Stimulated activated effector memory CD8-positive, alpha-beta T cell treated with anti-CD3 and anti-CD28 coated beads, Interleukin-12 subunit alpha, Interleukin-12 subunit beta, amount 100 ng/mL, for 72 hours (primary cell): Measurements from ENCODE around the gene LZTFL1.

Source experiments
- ATAC-seq: fragments of 150-1000 bp; cut with Tn5 transposase; 2 replicates; pipeline ENCODE4 v1.10.0; 2021
- DNase-seq, 2 donors: peaks; one replicate each; pipeline ENCODE4 v3.0.0; 2021 to 2022; ENCODE audit warnings: low spot score in 2 of 2
- H3K27ac Mint-ChIP-seq: one replicate; pipeline ENCODE4 v1.8.0; 2022; ENCODE audit warnings: mild to moderate bottlenecking, mixed read lengths
- H3K36me3 Mint-ChIP-seq: one replicate; pipeline ENCODE4 v1.8.0; 2022; ENCODE audit warnings: mild to moderate bottlenecking, mixed read lengths
- H3K4me1 Mint-ChIP-seq: one replicate; pipeline ENCODE4 v1.8.0; 2022; ENCODE audit warnings: mixed read lengths
- H3K4me3 Mint-ChIP-seq: one replicate; pipeline ENCODE4 v1.8.0; 2022; ENCODE audit warnings: mild to moderate bottlenecking, mixed read lengths
- H3K9me3 Mint-ChIP-seq: one replicate; pipeline ENCODE4 v1.8.0; 2022; ENCODE audit warnings: mixed read lengths

Gene LZTFL1, protein sequence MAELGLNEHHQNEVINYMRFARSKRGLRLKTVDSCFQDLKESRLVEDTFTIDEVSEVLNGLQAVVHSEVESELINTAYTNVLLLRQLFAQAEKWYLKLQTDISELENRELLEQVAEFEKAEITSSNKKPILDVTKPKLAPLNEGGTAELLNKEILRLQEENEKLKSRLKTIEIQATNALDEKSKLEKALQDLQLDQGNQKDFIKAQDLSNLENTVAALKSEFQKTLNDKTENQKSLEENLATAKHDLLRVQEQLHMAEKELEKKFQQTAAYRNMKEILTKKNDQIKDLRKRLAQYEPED

DNA sequence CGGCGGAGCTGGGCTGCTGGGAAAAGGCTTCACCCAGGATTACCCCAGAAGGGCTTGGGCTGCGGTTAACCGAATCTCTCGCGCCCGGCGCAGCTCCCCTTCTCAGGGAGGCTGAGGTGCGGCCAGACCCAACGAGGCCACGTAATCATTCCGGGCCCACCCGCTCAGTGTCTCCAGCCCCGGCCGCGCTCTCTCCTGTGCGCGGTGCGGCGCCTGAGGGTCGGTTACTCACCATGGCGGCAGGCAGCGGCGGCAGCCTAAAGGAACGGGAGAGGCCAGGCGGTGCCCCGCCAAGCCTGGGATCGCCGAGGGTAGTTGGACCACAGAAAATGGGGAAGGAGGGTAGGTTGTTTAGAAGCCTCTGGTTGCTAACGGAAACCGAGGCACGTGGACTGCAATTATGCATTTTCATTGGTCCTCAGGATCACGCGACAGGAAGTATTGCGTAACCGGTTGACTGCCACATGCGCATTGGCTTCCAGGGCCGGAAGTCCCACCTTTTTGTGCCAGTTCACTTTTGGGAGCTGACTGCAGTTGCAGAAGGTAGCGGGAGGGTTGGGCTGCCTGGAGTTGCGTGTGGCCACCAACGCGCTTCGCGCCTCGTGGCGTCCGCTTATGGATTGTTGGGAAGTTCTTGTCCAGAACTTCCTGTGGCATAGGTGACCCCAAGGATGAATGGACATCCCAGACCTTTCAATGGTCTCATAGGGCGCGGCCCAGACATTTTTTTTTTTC lies at the start of gene LZTFL1:
LZTFL1 (minus strand) TSS at position 363 of the 735 bp plus-strand sequence; CDS start at position 235, 128 bp downstream.
- peak; percentile 69 to 92 for DNase-seq
- peaks cover 5% of the 10 kb centered on the region for H3K36me3 Mint-ChIP-seq
- peak; percentile 96 for ATAC-seq
- no peaks in the 10 kb centered on the region for H3K9me3 Mint-ChIP-seq
- peak within 1 kb of the TSS; percentile 90 for H3K4me3 Mint-ChIP-seq
- peaks cover 15% of the 10 kb centered on the region for H3K4me1 Mint-ChIP-seq
- peak within 1 kb of the TSS; percentile 95 for H3K27ac Mint-ChIP-seq

DNA sequence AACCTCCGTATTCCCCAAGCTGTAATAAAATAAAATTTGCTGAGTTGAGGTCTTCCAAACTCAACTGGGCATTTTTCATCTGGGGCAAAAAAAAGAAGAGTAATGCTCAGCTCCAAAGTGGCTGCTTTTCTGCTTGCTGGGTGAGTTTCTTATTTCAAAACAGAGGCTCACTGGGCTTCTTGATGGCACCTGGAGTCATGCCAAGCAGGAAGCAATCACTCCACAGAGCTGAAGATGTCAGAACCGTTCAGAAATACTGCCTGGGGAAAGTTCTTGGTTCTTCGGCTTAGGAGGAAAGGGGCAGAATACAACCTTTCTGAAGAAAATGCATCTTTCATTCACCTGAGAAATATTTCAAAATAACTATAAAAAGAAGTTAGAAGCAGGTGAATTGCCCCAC lies 48.5 kb upstream of the LZTFL1 start:
- no peak overlapping the region for H3K27ac Mint-ChIP-seq
- no peaks in the 10 kb centered on the region for H3K36me3 Mint-ChIP-seq
- peaks cover 30% of the 10 kb centered on the region for H3K4me1 Mint-ChIP-seq
- DNase-seq (no peak), ATAC-seq (no peak)
- H3K9me3 Mint-ChIP-seq = no peaks in the 10 kb centered on the region
- peak overlapping the region; percentile 39 for H3K4me3 Mint-ChIP-seq

DNA sequence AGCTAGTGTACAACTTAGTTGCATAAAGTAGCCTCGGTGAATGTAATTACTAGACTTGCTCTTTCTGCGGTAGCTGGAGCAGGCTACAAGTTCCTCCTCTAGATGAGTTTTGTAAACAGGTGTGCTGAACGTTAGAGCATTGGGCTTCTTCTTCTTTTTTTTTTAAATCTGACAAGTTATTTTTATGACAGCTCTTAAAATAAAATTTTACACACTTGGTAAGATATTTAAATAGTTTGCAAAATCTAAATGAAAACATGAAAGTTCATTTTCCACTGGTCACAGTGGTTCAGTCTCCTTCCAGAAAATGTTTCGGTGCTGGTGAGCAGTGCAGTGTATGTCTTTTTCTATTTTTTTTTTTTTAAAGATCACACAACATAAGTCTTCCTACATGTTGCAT lies 47.4 kb upstream of the LZTFL1 start:
- no peaks in the 10 kb centered on the region for H3K36me3 Mint-ChIP-seq
- no peak for ATAC-seq
- no peak overlapping the region for H3K27ac Mint-ChIP-seq
- H3K4me1 Mint-ChIP-seq = peaks cover 38% of the 10 kb centered on the region
- no peak overlapping the region for H3K4me3 Mint-ChIP-seq
- H3K9me3 Mint-ChIP-seq = no peaks in the 10 kb centered on the region
- no peak for DNase-seq

DNA sequence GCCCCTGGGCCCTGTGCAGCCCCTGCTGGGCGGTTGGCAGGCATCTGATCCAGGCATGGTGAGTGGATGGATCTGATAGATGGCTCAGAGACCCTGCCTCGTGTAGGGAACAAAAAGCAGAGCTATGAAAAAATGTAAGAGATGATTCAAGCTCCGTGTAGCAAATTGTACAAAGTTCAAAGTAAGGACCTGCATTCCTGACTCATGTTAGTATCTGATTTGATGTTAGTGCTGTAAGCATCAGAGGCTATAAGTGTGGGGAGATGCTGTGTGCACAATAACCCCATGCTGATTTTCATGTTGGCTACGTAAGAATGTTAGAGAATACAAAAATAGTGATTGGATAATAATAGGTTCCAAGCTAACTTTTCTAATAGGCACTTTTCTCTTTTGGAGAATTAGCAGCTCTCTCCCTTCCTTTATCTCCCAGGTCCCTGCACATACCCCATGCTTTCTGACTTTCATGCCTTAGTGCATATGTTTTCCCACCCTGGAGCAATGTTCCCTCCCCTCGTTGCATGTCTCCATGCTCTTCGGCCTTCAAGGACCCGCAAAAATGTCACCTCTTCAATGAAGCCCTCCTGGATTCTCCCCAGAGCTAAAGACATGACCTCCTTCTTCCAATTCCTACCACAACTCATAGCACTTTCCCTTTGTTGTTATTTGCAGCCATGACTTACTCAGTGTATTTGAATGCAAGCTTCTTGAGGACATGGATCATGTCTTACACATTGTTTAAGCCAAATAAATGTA lies 46.0 kb upstream of the LZTFL1 start:
- ATAC-seq (peak; percentile 49), DNase-seq (no peak)
- Mint-ChIP-seq H3K9me3 (no peaks in the 10 kb centered on the region), H3K27ac (no peak overlapping the region), H3K4me1 (peaks cover 33% of the 10 kb centered on the region), H3K4me3 (no peak overlapping the region), H3K36me3 (no peaks in the 10 kb centered on the region)

DNA sequence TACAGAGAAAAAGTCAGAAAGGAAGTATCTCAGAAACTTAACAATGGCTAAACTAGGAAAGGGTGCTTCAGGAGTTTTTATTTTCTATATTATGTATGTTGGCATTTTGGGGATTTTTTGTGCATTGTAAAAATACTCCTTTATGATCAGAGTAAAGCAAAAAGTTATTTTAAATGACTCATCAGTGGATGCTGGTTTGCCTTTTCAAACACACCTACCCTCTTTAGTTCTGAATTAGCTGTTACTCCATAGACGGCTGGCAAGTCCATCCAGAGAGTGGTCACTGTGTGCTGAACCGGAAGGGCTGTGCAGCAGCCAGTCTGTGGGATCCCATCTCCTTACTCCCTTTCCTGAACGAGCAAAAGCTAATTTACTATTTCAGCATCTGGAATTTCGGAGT lies 45.4 kb upstream of the LZTFL1 start:
- no peak for DNase-seq
- peak; percentile 45 for ATAC-seq
- no peaks in the 10 kb centered on the region for H3K36me3 Mint-ChIP-seq
- H3K9me3 Mint-ChIP-seq = no peaks in the 10 kb centered on the region
- H3K27ac Mint-ChIP-seq = no peak overlapping the region
- peaks cover 33% of the 10 kb centered on the region for H3K4me1 Mint-ChIP-seq
- no peak overlapping the region for H3K4me3 Mint-ChIP-seq

DNA sequence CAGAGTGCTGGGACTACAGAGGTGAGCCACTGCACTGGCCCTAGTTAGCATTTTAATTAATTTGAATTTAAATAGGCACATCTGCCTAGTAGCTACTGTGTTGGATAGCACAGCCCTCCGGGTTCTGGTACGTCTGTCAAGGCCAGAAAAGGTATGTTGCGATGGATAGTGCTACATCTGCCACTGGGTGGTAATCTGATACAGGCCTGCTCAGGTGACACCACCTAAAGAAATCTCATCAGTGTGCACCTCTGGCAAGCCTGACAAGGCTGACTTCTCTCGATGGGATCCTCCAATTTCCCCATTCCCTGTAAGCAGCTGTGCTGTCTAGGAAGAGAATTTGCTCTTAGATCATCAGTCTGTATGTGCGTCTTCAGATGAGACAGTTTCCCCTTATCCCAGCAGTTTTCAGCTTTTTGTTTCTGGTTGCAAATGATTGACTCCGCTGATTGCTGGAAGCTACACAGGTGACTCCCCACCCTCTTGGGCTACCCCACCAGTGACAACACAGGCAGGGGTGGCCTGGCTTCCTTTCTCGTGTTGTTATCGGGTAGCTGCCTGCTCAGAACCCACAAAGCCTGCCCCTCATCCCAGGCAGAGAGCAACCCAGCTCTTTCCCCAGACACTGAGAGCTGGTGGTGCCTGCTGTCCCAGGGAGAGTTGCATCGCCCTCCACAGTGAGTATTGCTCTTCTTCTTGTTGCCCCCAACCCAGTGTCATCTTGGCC lies 44.2 kb upstream of the LZTFL1 start, which contains the start of gene CCR9:
CCR9 (plus strand) TSS at position 565 of the 727 bp plus-strand sequence. CDS start 8,391 bp downstream, outside the sequence.
- no peak within 1 kb of the TSS for H3K27ac Mint-ChIP-seq
- ATAC-seq = no peak
- no peak within 1 kb of the TSS for H3K4me3 Mint-ChIP-seq
- no peaks in the 10 kb centered on the region for H3K36me3 Mint-ChIP-seq
- H3K4me1 Mint-ChIP-seq = peaks cover 38% of the 10 kb centered on the region
- no peak for DNase-seq
- H3K9me3 Mint-ChIP-seq = no peaks in the 10 kb centered on the region

DNA sequence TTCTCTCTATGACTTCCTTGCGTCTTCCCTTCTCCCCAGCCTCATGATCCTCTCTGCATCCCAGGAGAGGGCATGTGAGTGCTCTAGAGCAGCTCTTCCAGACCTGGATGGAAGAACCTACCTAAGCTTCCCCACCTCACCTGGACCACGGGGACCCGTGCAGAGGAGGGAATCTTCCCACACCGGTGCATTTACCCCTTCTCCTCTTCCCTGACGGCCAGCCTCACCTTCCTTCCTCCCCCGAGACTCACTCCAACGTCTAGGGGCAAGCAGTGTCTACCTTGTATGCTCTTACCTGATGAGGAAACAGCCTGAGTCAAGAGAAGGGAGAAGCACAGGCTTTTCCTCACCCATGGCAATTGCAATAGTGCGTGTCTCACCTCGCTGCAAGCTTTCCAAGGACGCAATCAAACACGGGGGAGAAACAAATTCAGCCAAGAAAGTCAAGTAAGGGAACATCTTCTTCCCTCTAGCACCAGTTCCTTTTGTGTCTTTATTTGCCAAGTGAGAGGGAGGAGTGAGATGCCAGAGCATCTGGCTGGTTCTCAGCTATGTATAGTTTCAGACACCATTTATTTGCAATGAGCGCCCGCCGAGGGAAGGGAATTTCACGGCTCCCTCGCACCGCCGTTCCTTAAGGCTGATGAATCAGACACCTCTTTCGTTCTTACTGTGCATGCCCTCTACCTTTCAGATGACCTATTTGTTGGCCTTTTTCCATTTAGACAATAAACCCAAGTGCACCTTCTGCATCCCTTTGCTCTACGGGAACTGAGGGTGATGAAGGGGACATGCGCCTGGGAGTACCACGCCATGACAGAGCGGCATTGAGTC lies 42.7 kb upstream of the LZTFL1 start:
- H3K27ac Mint-ChIP-seq = no peak overlapping the region
- peak overlapping the region; percentile 5 for H3K4me3 Mint-ChIP-seq

DNA sequence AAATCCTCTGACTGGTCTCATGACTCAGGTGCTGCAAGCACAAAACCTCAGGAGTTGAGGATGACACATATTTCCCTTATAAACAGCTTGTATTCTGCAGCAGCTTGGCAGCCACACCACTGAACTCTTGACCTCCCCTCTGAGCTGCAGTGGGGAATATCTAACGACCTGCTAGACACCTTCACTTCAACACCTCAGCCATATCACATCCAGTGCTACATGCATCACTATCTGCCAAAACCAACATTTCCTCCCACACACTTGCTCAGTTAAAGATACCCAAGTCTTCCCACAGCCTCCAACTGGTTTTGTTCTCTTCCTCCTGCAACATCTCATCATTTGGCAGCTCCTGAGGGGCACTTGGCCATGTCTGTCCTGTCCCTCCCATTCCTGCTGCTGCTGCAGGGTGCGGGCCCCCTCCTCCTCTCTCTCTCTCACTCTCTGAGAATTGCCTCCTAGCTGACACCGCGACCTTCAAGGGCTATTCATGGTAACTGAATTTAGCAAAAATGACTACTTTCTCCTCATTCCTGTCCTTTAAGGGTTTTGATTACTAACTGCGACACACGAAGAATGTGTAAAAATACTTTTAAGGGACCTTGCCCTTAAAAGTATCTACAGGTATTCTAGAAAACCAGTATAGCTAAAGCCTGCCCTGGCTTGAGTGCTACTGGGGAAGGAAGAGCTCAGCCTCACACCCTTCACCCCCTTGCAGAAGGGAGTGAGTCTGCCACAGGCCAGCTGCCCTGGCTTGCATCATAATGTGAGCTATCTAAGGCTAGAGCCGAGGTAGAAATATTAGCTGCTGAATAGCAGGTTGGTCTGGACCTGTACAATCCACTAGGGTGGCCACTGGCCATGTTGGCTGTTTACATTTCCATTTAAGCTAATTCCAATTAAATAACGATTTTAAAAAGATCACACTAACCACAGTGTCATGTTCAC lies 39.4 kb upstream of the LZTFL1 start:
- DNase-seq = peak; percentile 13 to 64
- ATAC-seq = peak; percentile 98
- Mint-ChIP-seq H3K4me1 (peaks cover 37% of the 10 kb centered on the region), H3K27ac (peak overlapping the region; percentile 10), H3K4me3 (peak overlapping the region; percentile 12), H3K9me3 (no peaks in the 10 kb centered on the region), H3K36me3 (peaks cover 4% of the 10 kb centered on the region)

More for the DNA sequence above, 42.7 kb upstream of the LZTFL1 start:
- peak; percentile 33 for ATAC-seq
- Mint-ChIP-seq H3K9me3 (no peaks in the 10 kb centered on the region), H3K36me3 (peaks cover 4% of the 10 kb centered on the region), H3K4me1 (peaks cover 50% of the 10 kb centered on the region)
- no peak for DNase-seq

DNA sequence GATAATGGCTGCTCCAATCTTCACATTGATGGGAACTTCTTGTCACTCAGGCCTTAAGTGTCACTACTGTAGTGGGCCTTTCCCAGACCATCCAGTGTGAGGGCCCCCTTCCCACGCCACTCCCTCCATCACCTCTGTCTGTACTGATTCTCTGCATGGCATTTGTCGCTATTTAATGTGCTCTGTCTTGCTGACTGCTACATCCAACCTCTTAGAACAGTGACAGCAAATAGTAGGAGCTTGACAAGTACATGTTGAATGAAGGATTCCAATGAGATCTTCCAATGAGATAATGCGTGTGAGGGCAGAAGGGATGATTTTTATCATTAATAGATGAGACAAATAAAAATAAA lies 38.8 kb upstream of the LZTFL1 start:
- Mint-ChIP-seq H3K4me1 (peaks cover 35% of the 10 kb centered on the region), H3K9me3 (no peaks in the 10 kb centered on the region), H3K27ac (peak overlapping the region; percentile 10), H3K4me3 (no peak overlapping the region), H3K36me3 (peaks cover 4% of the 10 kb centered on the region)
- DNase-seq (no peak), ATAC-seq (no peak)

DNA sequence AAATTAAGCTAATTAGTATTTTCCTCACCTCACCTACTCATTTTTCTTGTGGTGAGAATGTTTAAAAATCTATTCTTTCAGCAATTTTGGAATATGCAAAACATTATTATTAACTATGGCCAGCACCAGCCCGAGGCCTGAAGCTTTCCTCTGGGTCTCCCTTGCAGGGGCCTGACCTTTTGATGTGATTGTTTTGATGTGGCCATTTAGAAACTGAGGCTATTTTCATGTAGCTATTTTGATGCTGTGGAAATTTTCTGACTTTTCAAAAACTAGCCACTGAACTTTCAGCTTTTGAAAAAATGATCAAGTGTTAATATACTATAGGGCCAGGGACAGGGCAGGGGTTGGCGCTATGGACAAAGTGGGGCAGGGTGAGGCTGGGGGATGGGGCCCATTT lies 36.2 kb upstream of the LZTFL1 start:
- Mint-ChIP-seq H3K36me3 (peaks cover 4% of the 10 kb centered on the region), H3K4me1 (peaks cover 31% of the 10 kb centered on the region), H3K9me3 (peaks cover 5% of the 10 kb centered on the region), H3K27ac (no peak overlapping the region), H3K4me3 (no peak overlapping the region)
- DNase-seq (no peak), ATAC-seq (no peak)

DNA sequence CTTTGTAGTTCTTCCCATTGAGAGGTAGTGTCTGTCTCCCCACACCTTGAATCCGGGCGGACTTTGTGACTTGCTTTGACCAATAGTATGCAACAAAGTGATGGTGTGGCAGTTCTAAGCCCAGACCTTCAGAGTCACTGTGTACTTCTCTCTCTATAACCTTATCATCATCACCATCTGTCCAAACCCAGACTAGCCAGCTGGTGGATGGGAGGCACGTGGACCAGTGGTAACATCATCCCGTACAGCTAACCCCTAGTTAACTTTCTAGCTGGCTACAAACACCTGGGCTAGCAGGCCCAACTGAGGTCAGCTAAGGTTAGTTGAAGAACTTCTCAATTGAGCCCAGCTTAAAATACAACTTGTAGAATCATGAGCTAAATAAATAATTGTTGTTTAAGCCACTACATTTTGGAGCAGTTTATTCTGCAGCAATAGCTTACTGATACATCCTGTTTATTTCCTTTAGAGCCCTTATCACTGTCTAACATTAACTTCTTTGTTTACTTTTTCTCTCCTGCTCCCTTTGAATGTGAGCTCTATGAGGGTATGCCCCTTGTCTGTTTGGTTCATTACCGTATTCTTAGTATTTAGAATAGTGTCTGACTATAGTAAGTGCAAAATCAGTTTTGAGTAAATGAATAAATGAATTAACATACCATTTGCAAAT lies 32.9 kb upstream of the LZTFL1 start:
- Mint-ChIP-seq H3K4me1 (peaks cover 35% of the 10 kb centered on the region), H3K4me3 (no peak overlapping the region), H3K36me3 (no peaks in the 10 kb centered on the region), H3K9me3 (peaks cover 5% of the 10 kb centered on the region), H3K27ac (no peak overlapping the region)
- no peak for DNase-seq
- no peak for ATAC-seq

DNA sequence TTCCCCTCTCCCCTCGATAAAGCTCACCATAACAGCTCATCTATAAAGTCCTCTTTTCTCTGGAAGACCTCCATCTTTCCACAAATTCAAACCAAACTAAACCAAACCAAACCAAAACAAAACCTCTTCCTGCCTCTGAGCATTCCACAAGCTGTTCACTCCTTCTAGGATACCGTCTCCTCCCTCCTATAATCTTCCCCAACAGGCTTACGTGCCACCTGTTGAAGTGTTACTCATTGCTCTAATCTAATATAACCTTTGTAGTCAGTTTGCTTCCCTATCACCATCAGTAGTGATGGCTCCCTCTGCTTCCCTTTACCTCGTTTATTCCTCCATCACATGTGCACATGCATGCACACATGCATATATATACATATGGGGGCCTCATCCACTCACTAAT lies 31.7 kb upstream of the LZTFL1 start:
- Mint-ChIP-seq H3K36me3 (no peaks in the 10 kb centered on the region), H3K9me3 (peaks cover 5% of the 10 kb centered on the region), H3K27ac (no peak overlapping the region), H3K4me3 (no peak overlapping the region), H3K4me1 (peaks cover 40% of the 10 kb centered on the region)
- ATAC-seq (no peak), DNase-seq (no peak)

DNA sequence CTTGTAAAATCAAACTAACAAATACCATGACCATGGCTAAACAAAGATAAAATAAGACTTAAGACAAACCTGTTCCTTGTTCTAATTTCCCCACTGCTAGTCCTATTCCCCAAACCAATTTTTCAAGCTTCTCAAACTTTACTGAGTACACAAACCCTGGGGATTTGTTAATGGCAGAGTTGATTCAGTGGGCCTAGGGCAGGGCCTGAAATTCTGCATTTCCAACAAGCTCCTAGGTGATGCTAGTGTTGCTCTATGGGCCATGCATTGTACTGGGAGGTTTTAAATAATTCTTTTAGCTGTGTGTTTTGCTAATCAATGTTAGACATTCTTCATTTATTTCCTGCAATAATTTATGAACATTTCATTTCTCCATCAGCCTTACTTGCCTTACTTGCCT lies 31.1 kb upstream of the LZTFL1 start:
- ATAC-seq = no peak
- Mint-ChIP-seq H3K4me3 (no peak overlapping the region), H3K9me3 (peaks cover 5% of the 10 kb centered on the region), H3K27ac (no peak overlapping the region), H3K4me1 (peaks cover 41% of the 10 kb centered on the region), H3K36me3 (no peaks in the 10 kb centered on the region)
- no peak for DNase-seq
